ENCODE data around the gene EHD4. TPM values are rescaled to one million over a fixed set of nuclear protein-coding genes. Genes with fewer than 3 reads are reported as not detected.
A peak's percentile ranks its signal among the peaks of the same experiment; 100 is the strongest.

Gene EHD4
- total and polyA plus RNA-seq, 12 donors: 23.4 to 62.7 (median 43.2) TPM

- Histone ChIP-seq H3K27me3 (peaks cover 0 to 16% (median 0%) of the 10 kb centered on the region in 7 donors), H3K36me3 (no peaks in the 10 kb centered on the region), H3K9me3 (no peaks in the 10 kb centered on the region), H3K4me3 (peak overlapping the region in 4 of 10 donors; percentile 5 to 48 (median 36)), H3K4me1 (peaks cover 3 to 35% (median 23%) of the 10 kb centered on the region in 9 donors), H3K27ac (peak overlapping the region in 6 of 10 donors; percentile 41 to 82 (median 60))
- intact Hi-C loops (cut with DNase I): no loop called here
- ATAC-seq (peak in 6 of 8 donors; percentile 3 to 48 (median 17)), DNase-seq (no peak)
- TF ChIP-seq, protein P1, sequence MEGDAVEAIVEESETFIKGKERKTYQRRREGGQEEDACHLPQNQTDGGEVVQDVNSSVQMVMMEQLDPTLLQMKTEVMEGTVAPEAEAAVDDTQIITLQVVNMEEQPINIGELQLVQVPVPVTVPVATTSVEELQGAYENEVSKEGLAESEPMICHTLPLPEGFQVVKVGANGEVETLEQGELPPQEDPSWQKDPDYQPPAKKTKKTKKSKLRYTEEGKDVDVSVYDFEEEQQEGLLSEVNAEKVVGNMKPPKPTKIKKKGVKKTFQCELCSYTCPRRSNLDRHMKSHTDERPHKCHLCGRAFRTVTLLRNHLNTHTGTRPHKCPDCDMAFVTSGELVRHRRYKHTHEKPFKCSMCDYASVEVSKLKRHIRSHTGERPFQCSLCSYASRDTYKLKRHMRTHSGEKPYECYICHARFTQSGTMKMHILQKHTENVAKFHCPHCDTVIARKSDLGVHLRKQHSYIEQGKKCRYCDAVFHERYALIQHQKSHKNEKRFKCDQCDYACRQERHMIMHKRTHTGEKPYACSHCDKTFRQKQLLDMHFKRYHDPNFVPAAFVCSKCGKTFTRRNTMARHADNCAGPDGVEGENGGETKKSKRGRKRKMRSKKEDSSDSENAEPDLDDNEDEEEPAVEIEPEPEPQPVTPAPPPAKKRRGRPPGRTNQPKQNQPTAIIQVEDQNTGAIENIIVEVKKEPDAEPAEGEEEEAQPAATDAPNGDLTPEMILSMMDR (IDR thresholded peaks at IDR 0.05): no peak
- WGBS, 2 donors: 37 to 46% methylated on average over 10 of the region's 10 CpGs
Measured at GRCh38 chr15:41881550-41881919, 90.8 kb downstream of the EHD4 start.

- H3K36me3 ChIP-seq: no peaks in the 10 kb centered on the region
- no peak overlapping the region for H3K4me3 ChIP-seq
- no peak for DNase-seq
- WGBS, 2 donors: 93 to 94% methylated on average over 8 of the region's 8 CpGs
- no peak for ATAC-seq
- TF ChIP-seq, protein P1 (IDR thresholded peaks at IDR 0.05): no peak
- H3K27me3 ChIP-seq: peaks cover 0 to 16% (median 0%) of the 10 kb centered on the region in 7 donors
- no peaks in the 10 kb centered on the region for H3K9me3 ChIP-seq
- intact Hi-C loops (cut with DNase I): no loop called here
- peak overlapping the region in 1 of 10 donors; percentile 82 for H3K27ac ChIP-seq
- peaks cover 3 to 35% (median 23%) of the 10 kb centered on the region in 9 donors for H3K4me1 ChIP-seq
Measured at GRCh38 chr15:41881086-41881485, 91.3 kb downstream of the EHD4 start.

DNA sequence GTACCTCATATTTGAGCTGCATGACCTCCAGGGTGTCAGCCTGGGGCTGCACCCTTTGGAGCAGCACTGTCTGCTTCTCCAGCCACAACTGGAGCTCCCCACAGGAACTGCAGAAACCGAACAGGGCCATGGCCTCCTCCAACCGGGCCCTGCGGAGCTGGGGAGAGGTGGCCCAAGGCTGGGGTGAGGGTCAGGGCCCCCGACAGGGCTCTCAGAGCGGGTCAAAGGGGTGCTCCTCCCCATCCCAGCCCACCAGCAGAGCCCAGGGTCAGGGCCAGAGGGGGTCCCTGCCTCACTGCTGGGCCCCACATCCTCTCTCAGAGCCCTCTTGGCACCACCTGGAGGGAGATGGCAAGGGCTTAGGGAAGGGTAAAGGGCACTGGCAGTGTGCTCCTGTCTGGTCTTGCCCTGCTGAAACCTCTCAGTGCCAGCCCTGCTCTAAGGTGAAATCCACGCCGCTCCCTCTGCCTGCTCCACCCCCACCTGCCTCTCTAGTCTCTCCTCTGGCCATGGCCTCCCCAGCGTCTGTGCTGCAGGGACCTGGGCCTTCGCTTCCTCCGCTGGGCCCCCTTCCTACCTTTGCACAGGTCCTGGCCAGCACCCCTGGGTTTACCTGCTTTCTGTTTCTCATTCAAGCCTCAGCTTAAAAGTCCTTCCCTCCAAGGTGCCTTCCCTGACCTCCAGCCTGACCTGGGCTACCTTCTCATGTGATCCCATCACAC is 92.0 kb downstream of the EHD4 start:
- Histone ChIP-seq H3K4me1 (peaks cover 3 to 35% (median 23%) of the 10 kb centered on the region in 9 donors), H3K27me3 (peaks cover 0 to 16% (median 0%) of the 10 kb centered on the region in 7 donors), H3K9me3 (no peaks in the 10 kb centered on the region), H3K36me3 (no peaks in the 10 kb centered on the region), H3K27ac (no peak overlapping the region), H3K4me3 (no peak overlapping the region)
- 96 to 97% methylated on average over 10 of the region's 10 CpGs for WGBS, 2 donors
- DNase-seq (no peak), ATAC-seq (no peak)
- intact Hi-C loops (cut with DNase I): no loop called here
- TF ChIP-seq, protein P1 (IDR thresholded peaks at IDR 0.05): no peak

DNA sequence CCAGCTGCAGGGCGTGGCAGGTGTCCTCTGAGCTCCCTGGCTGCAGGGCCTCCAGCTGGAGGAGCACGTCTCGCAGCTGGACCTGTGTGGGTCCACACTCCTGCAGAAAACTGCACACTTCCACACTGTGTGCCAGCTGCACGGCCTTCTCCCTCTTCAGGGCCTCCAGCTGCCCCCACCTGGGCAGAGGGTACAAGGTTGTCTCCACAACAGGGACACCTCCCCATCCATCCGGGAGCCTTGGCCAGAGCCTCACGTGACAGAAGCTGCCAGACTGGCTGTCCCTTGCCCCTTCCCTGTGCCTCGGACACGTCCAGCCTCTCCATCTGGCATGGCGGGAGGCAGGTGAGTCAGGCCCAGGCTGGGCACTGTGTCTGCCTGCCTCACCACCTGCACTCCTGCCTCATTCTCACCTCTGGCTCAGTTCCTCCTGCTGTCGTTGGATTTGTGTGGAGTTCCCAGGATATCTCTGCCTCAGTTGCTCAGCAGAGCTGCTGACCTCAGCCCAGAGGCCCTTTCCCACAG is 93.0 kb downstream of the EHD4 start:
- intact Hi-C loops (cut with DNase I): no loop called here
- Histone ChIP-seq H3K27ac (no peak overlapping the region), H3K27me3 (peaks cover 0 to 16% (median 0%) of the 10 kb centered on the region in 7 donors), H3K4me1 (peaks cover 3 to 35% (median 23%) of the 10 kb centered on the region in 9 donors), H3K36me3 (no peaks in the 10 kb centered on the region), H3K4me3 (no peak overlapping the region), H3K9me3 (no peaks in the 10 kb centered on the region)
- DNase-seq: no peak
- 95 to 96% methylated on average over 10 of the region's 10 CpGs for WGBS, 2 donors
- no peak for ATAC-seq
- TF ChIP-seq, protein P1 (IDR thresholded peaks at IDR 0.05): no peak
